HG02852 (cell line): ENCODE data around the gene C15orf40.
A peak's percentile ranks its signal among the peaks of the same experiment; 100 is the strongest.
"Not testable (repeated sequence)": the region's sequence is repeated elsewhere in the genome, so short reads cannot be mapped to it uniquely, and the experiment has no call there.

Experiments
- ATAC-seq: cut with Tn5 transposase; IDR thresholded peaks from one replicate; pipeline ENCODE4 v1.9.1; 2021; ENCODE audit warnings: mild to moderate bottlenecking, moderate library complexity; ENCODE audit not compliant: unreplicated experiment

C15orf40 gene

GRCh38 chr15:83011271-83012075 is at the start of gene C15orf40:
C15orf40 (minus strand) TSS chr15:83011639; CDS start chr15:83011607, 32 bp downstream.
- peak; percentile 79 for ATAC-seq

- ATAC-seq: no peak
Measured at GRCh38 chr15:83057696-83058376, 46.4 kb upstream of the C15orf40 start.

GRCh38 chr15:83057002-83057401 is 45.6 kb upstream of the C15orf40 start:
- ATAC-seq: no peak

GRCh38 chr15:83053151-83053550 is 41.7 kb upstream of the C15orf40 start:
- ATAC-seq: no peak

GRCh38 chr15:83046558-83047127 is 35.2 kb upstream of the C15orf40 start:
- ATAC-seq: no peak

GRCh38 chr15:83044156-83044555 is 32.7 kb upstream of the C15orf40 start:
- ATAC-seq: no peak

- ATAC-seq: no peak
Measured at GRCh38 chr15:83039206-83039605, 27.8 kb upstream of the C15orf40 start.

GRCh38 chr15:83036253-83036652 is 24.8 kb upstream of the C15orf40 start:
- ATAC-seq: no peak

GRCh38 chr15:83031234-83031633 is 19.8 kb upstream of the C15orf40 start:
- ATAC-seq: not testable (repeated sequence)

- no peak for ATAC-seq
Measured at GRCh38 chr15:83030021-83030420, 18.6 kb upstream of the C15orf40 start.

GRCh38 chr15:83018436-83018835 is 7.0 kb upstream of the C15orf40 start:
- no peak for ATAC-seq

GRCh38 chr15:83016906-83017305 is 5.5 kb upstream of the C15orf40 start:
- ATAC-seq: no peak

GRCh38 chr15:83015361-83015760 is 3.9 kb upstream of the C15orf40 start:
- no peak for ATAC-seq

GRCh38 chr15:83014205-83014653 is 2.8 kb upstream of the C15orf40 start:
- ATAC-seq: no peak

GRCh38 chr15:83012636-83013035 is 1.2 kb upstream of the C15orf40 start:
- no peak for ATAC-seq

GRCh38 chr15:83012076-83012426 is 612 bp upstream of the C15orf40 start:
- no peak for ATAC-seq

GRCh38 chr15:83010709-83011270 is 649 bp downstream of the C15orf40 start:
- ATAC-seq: peak; percentile 57

GRCh38 chr15:83000672-83001031 is 10.8 kb downstream of the C15orf40 start:
- not testable (repeated sequence) for ATAC-seq

- ATAC-seq: no peak
Measured at GRCh38 chr15:82999905-83000671, 11.4 kb downstream of the C15orf40 start.

GRCh38 chr15:82999426-82999825 is 12.0 kb downstream of the C15orf40 start:
- no peak for ATAC-seq

- ATAC-seq: no peak
Measured at GRCh38 chr15:82995938-82996337, 15.5 kb downstream of the C15orf40 start.
